Kidney (tissue), 14 donors: Measurements from ENCODE around the gene SERPINA3. TPM values are rescaled to one million over a fixed set of nuclear protein-coding genes. Genes with fewer than 3 reads are reported as not detected.
A peak's percentile ranks its signal among the peaks of the same experiment; 100 is the strongest.

ENCODE experiments used
- DNase-seq, 5 donors: peaks; one replicate each; pipeline ENCODE4 v3.0.0-alpha.2; 2013 to 2020
- FAIRE-seq: peaks from 2 replicates; lab custom pipeline; 2012; peaks lifted over from hg19 to GRCh38; lab: Jason Lieb, UNC
- H3K27ac ChIP-seq, 2 donors: one replicate each; pipeline ENCODE4 v1.7.0; 2013; ENCODE audit warnings: low read depth in 2 of 2, low read length in 2 of 2, inconsistent platforms in 1 of 2
- H3K27me3 ChIP-seq: one replicate; pipeline ENCODE4 v1.7.1; 2013; ENCODE audit warnings: low read length, inconsistent platforms; ENCODE audit not compliant: control insufficient read depth, insufficient read depth
- H3K36me3 ChIP-seq, 3 donors: one replicate each; pipeline versions ENCODE4 v1.7.0 to v1.7.1; 2013; ENCODE audit warnings: low read length in 3 of 3, control low read depth in 1 of 3, inconsistent platforms in 1 of 3; ENCODE audit not compliant: insufficient read depth in 3 of 3, control insufficient read depth in 2 of 3
- H3K4me1 ChIP-seq, 3 donors: one replicate each; pipeline versions ENCODE4 v1.7.0 to v1.7.1; 2013; ENCODE audit warnings: low read length in 3 of 3, inconsistent platforms in 1 of 3, low read depth in 1 of 3; ENCODE audit not compliant: control insufficient read depth in 2 of 3, insufficient read depth in 2 of 3
- H3K4me3 ChIP-seq, 3 donors: one replicate each; pipeline versions ENCODE4 v1.7.0 to v1.8.1; 2013; ENCODE audit warnings: low read length in 3 of 3, control low read depth in 1 of 3, inconsistent platforms in 1 of 3
- H3K9ac ChIP-seq, 3 donors: one replicate each; pipeline versions ENCODE4 v1.7.0 to v1.7.1; 2013; ENCODE audit warnings: low read length in 3 of 3, control low read depth in 1 of 3, inconsistent platforms in 1 of 3
- H3K9me3 ChIP-seq, 3 donors: one replicate each; pipeline versions ENCODE4 v1.7.0 to v1.7.1; 2013; ENCODE audit warnings: low read length in 3 of 3, control low read depth in 1 of 3, inconsistent platforms in 1 of 3; ENCODE audit not compliant: control insufficient read depth in 2 of 3, insufficient read depth in 1 of 3
- intact Hi-C: fragments of 100-400 bp; cut with DNase I; formaldehyde crosslinking; loops from one replicate; pipeline ENCODE4 v1.11.1; 2022
- polyA plus RNA-seq: library from polyadenylated mRNA; stranded (reverse); fragments of 350-450 nt; fragmentation: Illumina TruSeq; extraction: RNeasy Lipid Tissue Mini Kit (QIAGEN cat#74804); gene quantifications from one replicate; pipeline ENCODE4 v1.2.3, GENCODE V29; 2014; ENCODE audit warnings: low read depth, low replicate concordance; ENCODE audit not compliant: insufficient read depth
- total RNA-seq: library from RNA; stranded (reverse); fragmentation: NEBNext Ultra II Directional; extraction: Animal tissue kit (Norgen Biotek cat#: 25700); gene quantifications from one replicate; pipeline ENCODE4 v1.2.1, GENCODE V29; 2021
- TF ChIP-seq, protein P1 (sequence below): IDR thresholded peaks from 3 replicates; pipeline ENCODE4 v1.5.1; 2012; ENCODE audit warnings: mild to moderate bottlenecking, moderate library complexity, borderline replicate concordance; ENCODE audit not compliant: insufficient read depth; ENCODE audit errors: extremely low read depth
- donor health status: control.
- donor health status: control.
- donor health status: control.
- donor health status: control.
- donor health status: control.
- donor health status: DM: yes; HTN: yes; CAD: no.
- donor health status: Normal renal cell carcinoma (clear cell type).

Gene SERPINA3
- total and polyA plus RNA-seq, 2 donors from 2014 or later = 786 to 1,762 TPM

DNA sequence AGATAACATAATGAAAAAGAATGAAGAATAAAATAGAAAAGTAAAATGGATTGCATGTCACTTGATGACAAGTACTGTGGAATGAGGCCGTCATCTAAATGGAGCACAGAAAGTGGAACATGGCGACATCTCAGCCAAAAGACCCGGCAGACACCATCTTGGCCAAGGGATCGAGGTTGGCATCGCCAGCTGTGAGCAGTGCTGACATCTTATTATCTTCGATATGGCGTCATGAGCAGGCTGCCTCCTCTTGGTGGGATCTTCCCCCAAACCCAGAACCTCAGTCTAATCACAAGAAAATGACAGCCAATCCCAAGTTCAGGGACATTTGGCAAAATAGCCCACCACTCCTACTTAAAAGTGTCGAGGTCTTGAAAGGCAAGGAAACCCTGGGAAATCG is 15.8 kb upstream of the SERPINA3 start:
- Histone ChIP-seq H3K9me3 (no peaks in the 10 kb centered on the region), H3K27me3 (no peaks in the 10 kb centered on the region), H3K9ac (no peak overlapping the region), H3K36me3 (no peaks in the 10 kb centered on the region), H3K4me1 (peaks cover 0 to 24% (median 9%) of the 10 kb centered on the region in 3 donors), H3K4me3 (no peak overlapping the region), H3K27ac (no peak overlapping the region)
- no peak for FAIRE-seq
- intact Hi-C loops = no loop called here
- no peak for DNase-seq
- TF ChIP-seq, protein P1, sequence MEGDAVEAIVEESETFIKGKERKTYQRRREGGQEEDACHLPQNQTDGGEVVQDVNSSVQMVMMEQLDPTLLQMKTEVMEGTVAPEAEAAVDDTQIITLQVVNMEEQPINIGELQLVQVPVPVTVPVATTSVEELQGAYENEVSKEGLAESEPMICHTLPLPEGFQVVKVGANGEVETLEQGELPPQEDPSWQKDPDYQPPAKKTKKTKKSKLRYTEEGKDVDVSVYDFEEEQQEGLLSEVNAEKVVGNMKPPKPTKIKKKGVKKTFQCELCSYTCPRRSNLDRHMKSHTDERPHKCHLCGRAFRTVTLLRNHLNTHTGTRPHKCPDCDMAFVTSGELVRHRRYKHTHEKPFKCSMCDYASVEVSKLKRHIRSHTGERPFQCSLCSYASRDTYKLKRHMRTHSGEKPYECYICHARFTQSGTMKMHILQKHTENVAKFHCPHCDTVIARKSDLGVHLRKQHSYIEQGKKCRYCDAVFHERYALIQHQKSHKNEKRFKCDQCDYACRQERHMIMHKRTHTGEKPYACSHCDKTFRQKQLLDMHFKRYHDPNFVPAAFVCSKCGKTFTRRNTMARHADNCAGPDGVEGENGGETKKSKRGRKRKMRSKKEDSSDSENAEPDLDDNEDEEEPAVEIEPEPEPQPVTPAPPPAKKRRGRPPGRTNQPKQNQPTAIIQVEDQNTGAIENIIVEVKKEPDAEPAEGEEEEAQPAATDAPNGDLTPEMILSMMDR = no peak

DNA sequence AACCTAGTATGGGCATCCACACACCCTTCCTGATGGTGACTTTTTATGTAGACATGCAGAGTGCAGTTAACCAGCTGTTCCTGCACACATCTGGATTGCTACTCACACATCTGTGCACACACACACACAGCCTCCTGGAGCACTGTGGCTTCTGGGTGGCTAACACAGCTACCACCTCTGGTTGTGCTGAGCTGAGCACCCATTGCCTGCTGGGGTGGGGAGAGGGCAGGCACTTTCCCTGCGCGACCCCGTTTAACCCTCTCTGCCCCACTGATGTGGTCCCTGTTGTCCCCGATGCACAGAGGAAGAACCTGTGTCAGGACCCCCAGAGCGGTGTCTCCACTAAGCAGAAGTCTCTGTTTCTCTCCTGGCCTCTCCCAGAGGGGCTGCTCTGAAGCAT is 14.4 kb upstream of the SERPINA3 start:
- peaks cover 0 to 28% (median 9%) of the 10 kb centered on the region in 3 donors for H3K4me1 ChIP-seq
- TF ChIP-seq, protein P1 = no peak
- H3K27me3 ChIP-seq = no peaks in the 10 kb centered on the region
- intact Hi-C loops = no loop called here
- no peaks in the 10 kb centered on the region for H3K36me3 ChIP-seq
- no peak for FAIRE-seq
- no peak for DNase-seq
- peak overlapping the region in 1 of 2 donors; percentile 92 for H3K27ac ChIP-seq
- H3K9ac ChIP-seq = no peak overlapping the region
- H3K9me3 ChIP-seq = no peaks in the 10 kb centered on the region
- peak overlapping the region in 1 of 3 donors; percentile 53 for H3K4me3 ChIP-seq

DNA sequence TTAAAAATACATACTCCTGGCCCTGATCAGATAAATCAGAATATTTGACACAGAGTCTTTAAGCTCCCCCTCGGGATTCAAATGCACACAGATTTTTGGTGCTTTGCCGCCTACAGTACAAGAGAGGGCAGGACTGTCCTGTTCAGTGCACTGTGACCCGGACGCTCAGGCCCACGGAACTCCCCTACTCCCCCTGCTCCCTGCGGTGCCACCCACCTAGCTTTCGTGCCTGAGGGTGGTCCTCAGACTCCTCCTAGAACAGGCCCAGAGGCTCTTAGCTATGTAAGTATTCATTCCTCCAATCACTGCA is 13.7 kb upstream of the SERPINA3 start:
- Histone ChIP-seq H3K27me3 (no peaks in the 10 kb centered on the region), H3K4me1 (peaks cover 0 to 27% (median 9%) of the 10 kb centered on the region in 3 donors), H3K4me3 (peak overlapping the region in 1 of 3 donors; percentile 53), H3K36me3 (no peaks in the 10 kb centered on the region), H3K9ac (no peak overlapping the region), H3K9me3 (no peaks in the 10 kb centered on the region), H3K27ac (peak overlapping the region; percentile 68 to 92)
- intact Hi-C loops = no loop called here
- FAIRE-seq = no peak
- DNase-seq = peak in 1 of 5 donors; percentile 15
- TF ChIP-seq, protein P1 = no peak
